ENCODE data around the gene ITPR2. TPM values are rescaled to one million over a fixed set of nuclear protein-coding genes. Genes with fewer than 3 reads are reported as not detected.

The ITPR2 gene
- total and polyA plus RNA-seq, 2 of the 8 experiments (the other 6 are each of a cell fraction or from before 2014, with no cell fraction given): 4.1 to 48.3 TPM

DNA sequence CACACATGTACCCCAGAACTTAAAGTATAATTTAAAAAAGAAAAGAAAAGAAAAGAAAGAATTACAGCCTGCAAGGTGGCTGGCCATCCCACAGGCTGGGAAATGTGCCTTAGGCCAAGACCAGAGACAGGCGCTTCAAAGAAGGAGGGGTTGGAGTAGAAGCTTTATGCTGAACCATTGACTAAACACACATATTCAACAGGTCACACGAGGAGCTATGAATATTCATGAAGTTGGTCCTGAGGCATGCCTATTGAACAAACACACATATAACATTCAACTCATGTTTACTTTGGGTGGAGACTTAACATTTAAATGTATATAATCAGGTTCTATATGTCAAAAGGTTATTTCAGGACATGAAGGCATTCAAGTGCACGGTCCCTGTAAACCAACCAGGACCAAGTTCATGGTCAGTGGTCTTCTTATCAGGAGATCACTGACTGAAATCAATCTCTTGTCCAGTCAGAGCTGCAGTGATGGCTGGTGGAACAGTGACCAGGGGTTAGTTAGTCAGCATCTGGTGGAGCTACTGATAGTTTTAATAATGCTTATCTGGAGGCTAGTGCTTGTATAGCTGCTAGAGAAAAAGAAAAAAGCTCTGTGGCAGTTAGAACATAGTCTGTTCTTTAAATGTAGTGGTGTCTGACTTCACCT is 35.6 kb upstream of the ITPR2 start:
- H2AK5ac ChIP-seq (ENCODE audit: low read depth, low read length): no peak overlapping the region
- no peaks in the 10 kb centered on the region for H3K4me1 ChIP-seq (replicated peaks in 1 of 4; ENCODE audit: control insufficient read depth in 3 of 4, insufficient read depth in 4 of 4, low read length in 3 of 4)
- no peak overlapping the region for H2BK15ac ChIP-seq (ENCODE audit: low read length)
- no peak overlapping the region for H2BK5ac ChIP-seq (ENCODE audit: low read depth, low read length)
- no peak overlapping the region for H2AFZ ChIP-seq (ENCODE audit: low read length)
- no peaks in the 10 kb centered on the region for H3K79me2 ChIP-seq (ENCODE audit: control insufficient read depth in 1 of 2, insufficient read depth in 2 of 2, low read length in 2 of 2)
- no peaks in the 10 kb centered on the region for H3K23me2 ChIP-seq (ENCODE audit: low read depth, low read length)
- no peaks in the 10 kb centered on the region for H4K20me1 ChIP-seq (replicated peaks in 1 of 2; ENCODE audit: control insufficient read depth in 1 of 2, insufficient read depth in 2 of 2, low read length in 2 of 2)
- ChIA-PET CTCF (ENCODE audit: partially characterized antibody) (interaction anchor here (0.6 to 10.2 kb wide), 5 partner anchors 9 to 1349 kb away, joined by 4 to 96 read pairs (median 4); no protein-coding TSS in a partner anchor), POLR2A (ENCODE audit: partially characterized antibody) (interaction anchor here (0.9 to 1.0 kb wide), 2 partner anchors 9 to 11 kb away, joined by 3 to 4 read pairs; no protein-coding TSS in a partner anchor)
- WGBS, 2 experiments (ENCODE audit: extremely low coverage in 1 of 2, insufficient coverage in 1 of 2, insufficient read length in 1 of 2, insufficient replicate concordance in 2 of 2, low coverage in 1 of 2, low lambda C conversion rate in 2 of 2, missing lambda C conversion rate in 1 of 2): 88% methylated on average over 3 of the region's 3 CpGs; no CpG with 5 or more reads in 1 of the 2 experiments
- H3K27me3 ChIP-seq (replicated peaks in 1 of 4; ENCODE audit: control insufficient read depth in 3 of 4, extremely low read depth in 1 of 4, insufficient read depth in 3 of 4, low read length in 3 of 4): 0 out of 7 replicates have a peak, but pooled peaks cover 0 to under 1% (median 0%) of the 10 kb centered on the region in 4 experiments
- H3K56ac ChIP-seq (replicated peaks; ENCODE audit: insufficient read length, low read depth, low read length): no peak overlapping the region
- no peak overlapping the region for H3K9ac ChIP-seq (replicated peaks in 1 of 4; ENCODE audit: extremely low read depth in 1 of 4, low read depth in 3 of 4, low read length in 3 of 4)
- no peaks in the 10 kb centered on the region for H3K36me3 ChIP-seq (ENCODE audit: control insufficient read depth in 2 of 4, insufficient read depth in 4 of 4, low read length in 3 of 4)
- DNase-seq (ENCODE audit: low read depth in 1 of 2, low spot score in 2 of 2) (no peak), FAIRE-seq (no peak)
- no peak overlapping the region for H2BK20ac ChIP-seq (ENCODE audit: low read length)
- H3K4ac ChIP-seq (replicated peaks; ENCODE audit: insufficient read length, low read depth, low read length): no peak overlapping the region
- H3K4me2 ChIP-seq (ENCODE audit: insufficient read depth in 1 of 2, low read depth in 2 of 2, low read length in 2 of 2): no peak overlapping the region
- TF ChIP-seq SP2 (IDR thresholded peaks at IDR 0.05; ENCODE audit: low read length) (no peak), GTF2F1 (IDR thresholded peaks at IDR 0.05; ENCODE audit: borderline replicate concordance, low read depth, low read length) (no peak), YY1 (IDR thresholded peaks at IDR 0.05; ENCODE audit: low read depth, low read length) (no peak), KDM4A (IDR thresholded peaks at IDR 0.05; ENCODE audit: low read depth, low read length, severe bottlenecking) (no peak), NRF1 (IDR thresholded peaks at IDR 0.05; ENCODE audit: low read depth, low read length) (no peak)
- H2BK12ac ChIP-seq (ENCODE audit: low read depth, low read length): no peak overlapping the region
- H3K79me1 ChIP-seq (ENCODE audit: low read depth, low read length): no peaks in the 10 kb centered on the region
- H3K14ac ChIP-seq (ENCODE audit: insufficient read length): no peak overlapping the region
- H3K9me3 ChIP-seq (ENCODE audit: insufficient read depth in 2 of 2, low read depth in 1 of 2, low read length in 1 of 2): no peaks in the 10 kb centered on the region
- no peak overlapping the region for H3K23ac ChIP-seq (ENCODE audit: insufficient read length)
- H4K5ac ChIP-seq (ENCODE audit: insufficient read length, low read depth, low read length): no peak overlapping the region
- no peak overlapping the region for H4K8ac ChIP-seq (ENCODE audit: extremely low read depth, insufficient read depth, low read length)
- H3K4me3 ChIP-seq (ENCODE audit: extremely low read depth in 1 of 4, insufficient read depth in 2 of 4, low read depth in 3 of 4, low read length in 4 of 4): no peak overlapping the region
- no peak overlapping the region for H3K27ac ChIP-seq (ENCODE audit: low read depth, low read length)
- no peak overlapping the region for H2BK120ac ChIP-seq (replicated peaks; ENCODE audit: low read depth, low read length)
- H3K18ac ChIP-seq (ENCODE audit: extremely low read depth, low read length): no peak overlapping the region
- no peak overlapping the region for H4K91ac ChIP-seq (replicated peaks; ENCODE audit: insufficient read length, low read length)
